Activated naive CD4-positive, alpha-beta T cell (primary cell): ENCODE results near the gene CEP126.
"Not testable (repeated sequence)": the region's sequence is repeated elsewhere in the genome, so short reads cannot be mapped to it uniquely, and the experiment has no call there.

ENCODE experiments used
- DNase-seq, 4 experiments: peaks; one replicate each; lab custom pipeline; 2025; lab: John Stamatoyannopoulos, UW

Gene CEP126

DNA sequence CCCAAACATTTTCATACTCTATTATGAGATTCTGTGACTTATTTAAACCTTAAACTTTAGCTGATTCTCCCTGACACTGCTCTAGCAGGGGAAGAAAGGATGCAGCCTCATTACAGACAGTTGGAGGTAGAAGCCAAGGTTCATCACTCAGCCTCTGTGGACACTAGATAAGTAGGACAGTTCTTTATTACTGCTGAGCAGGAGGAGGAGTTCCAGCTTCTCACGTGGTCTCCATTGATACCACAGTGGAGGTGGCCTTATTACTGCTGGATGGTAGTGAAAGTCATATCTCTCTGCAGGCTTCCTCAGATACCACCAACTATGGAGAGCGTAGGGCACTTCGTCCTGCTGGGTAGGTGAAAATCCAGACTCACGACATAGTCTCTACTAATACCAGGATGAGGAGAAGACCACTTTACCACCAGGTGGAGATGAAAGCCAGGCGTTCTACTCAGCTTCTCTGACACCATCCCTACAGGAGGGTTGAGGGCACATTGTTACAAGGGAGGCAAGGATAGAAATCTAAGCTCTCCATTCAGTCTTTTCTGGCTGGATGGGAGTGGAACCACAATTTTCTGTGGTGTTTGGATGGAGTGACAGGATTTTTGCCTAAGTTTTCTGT is 14.6 kb downstream of the CEP126 start:
- no peak for DNase-seq

- no peak for DNase-seq
Measured at GRCh38 chr11:101931692-101932091, 16.9 kb downstream of the CEP126 start.

- DNase-seq, result no peak
Measured at GRCh38 chr11:101940901-101941520, 26.2 kb downstream of the CEP126 start.

- no peak for DNase-seq
Measured at GRCh38 chr11:101944923-101945322, 30.1 kb downstream of the CEP126 start.

- DNase-seq, result no peak
Measured at GRCh38 chr11:101945448-101945847, 30.6 kb downstream of the CEP126 start.

- DNase-seq, result no peak
Measured at GRCh38 chr11:101949680-101950220, 34.9 kb downstream of the CEP126 start.

DNA sequence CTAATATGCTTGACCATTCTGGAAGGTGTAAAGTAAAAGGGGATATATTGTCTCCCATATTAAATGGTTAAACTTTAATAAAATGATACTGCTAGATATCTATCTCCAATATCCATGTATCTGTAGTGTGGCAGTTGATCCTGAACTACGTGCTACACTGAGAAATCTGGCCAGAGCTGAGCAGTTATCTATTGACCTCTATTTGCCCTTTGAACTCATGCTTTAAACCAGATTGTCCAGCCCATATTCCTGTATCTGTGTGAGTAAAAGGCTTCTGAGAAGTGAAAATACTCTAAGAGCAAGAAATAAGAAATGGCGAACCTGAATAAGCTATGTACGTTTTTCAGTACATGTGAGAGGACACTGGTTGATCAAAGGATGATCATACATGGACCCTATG is 40.5 kb downstream of the CEP126 start:
- no peak for DNase-seq

DNA sequence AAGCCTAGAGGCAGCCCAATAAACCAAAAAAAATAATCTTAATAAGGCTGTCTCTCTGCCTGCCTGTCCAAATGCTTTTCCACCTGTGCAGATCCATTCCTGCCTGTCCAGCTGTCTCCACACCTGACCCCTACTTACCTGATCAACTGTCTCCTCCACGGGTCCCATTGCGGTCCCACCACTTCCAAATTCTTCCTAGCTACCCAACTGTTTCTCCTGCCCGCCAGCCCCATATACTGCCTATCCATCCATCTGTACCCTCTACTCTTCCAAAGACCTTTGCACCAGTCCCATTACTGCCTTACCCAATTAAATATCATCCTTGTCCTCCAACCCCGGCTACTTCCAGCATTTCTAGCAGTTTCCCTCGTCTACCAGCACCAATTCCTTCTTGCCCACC is 40.9 kb downstream of the CEP126 start:
- no peak for DNase-seq

GRCh38 chr11:101960231-101960630 is 45.4 kb downstream of the CEP126 start:
- no peak for DNase-seq

- DNase-seq, result not testable (repeated sequence)
Measured at GRCh38 chr11:101964200-101964599, 49.4 kb downstream of the CEP126 start.

GRCh38 chr11:101974255-101974654 is 59.4 kb downstream of the CEP126 start:
- no peak for DNase-seq

- no peak for DNase-seq
Measured at GRCh38 chr11:101974771-101975170, 60.0 kb downstream of the CEP126 start.

DNA sequence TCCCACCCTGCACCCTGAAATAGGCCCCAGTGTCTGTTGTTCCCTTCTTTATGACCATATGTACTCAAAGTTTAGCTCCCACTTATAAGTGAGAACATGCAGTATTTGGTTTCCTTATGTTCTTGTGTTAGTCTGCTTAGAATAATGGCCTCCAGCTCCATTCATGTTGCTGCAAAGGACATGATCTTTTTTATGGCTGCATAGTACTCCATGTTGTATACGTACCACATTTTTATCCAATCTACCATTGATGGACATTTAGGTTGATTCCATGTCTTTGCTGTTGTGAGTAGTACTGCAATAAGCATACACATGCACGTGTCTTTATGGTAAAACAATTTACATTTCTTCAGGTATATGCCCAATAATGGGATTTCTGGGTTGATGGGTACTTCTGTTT is 60.9 kb downstream of the CEP126 start:
- no peak for DNase-seq

- no peak for DNase-seq
Measured at GRCh38 chr11:101987370-101987769, 72.6 kb downstream of the CEP126 start.

- DNase-seq, result no peak
Measured at GRCh38 chr11:101993172-101993571, 78.4 kb downstream of the CEP126 start.

DNA sequence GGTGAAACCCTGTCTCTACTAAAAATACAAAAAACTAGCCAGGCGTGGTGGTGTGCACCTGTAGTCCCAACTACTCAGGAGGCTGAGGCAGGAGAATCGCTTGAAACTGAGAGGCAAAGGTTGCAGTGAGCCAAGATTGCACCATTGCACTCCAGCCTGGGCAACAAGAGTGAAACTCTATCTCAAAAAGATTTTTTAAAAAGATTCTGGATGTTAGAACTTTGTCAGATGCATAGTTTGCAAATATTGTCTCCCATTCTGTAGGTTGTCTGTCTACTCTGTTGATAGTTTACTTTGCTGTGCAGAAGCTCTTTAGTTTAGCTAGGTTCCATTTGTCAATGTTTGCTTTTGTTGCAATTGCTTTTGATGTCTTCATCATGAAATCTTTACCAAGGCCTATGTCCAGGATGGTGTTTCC is 79.3 kb downstream of the CEP126 start:
- DNase-seq, result not testable (repeated sequence)

DNA sequence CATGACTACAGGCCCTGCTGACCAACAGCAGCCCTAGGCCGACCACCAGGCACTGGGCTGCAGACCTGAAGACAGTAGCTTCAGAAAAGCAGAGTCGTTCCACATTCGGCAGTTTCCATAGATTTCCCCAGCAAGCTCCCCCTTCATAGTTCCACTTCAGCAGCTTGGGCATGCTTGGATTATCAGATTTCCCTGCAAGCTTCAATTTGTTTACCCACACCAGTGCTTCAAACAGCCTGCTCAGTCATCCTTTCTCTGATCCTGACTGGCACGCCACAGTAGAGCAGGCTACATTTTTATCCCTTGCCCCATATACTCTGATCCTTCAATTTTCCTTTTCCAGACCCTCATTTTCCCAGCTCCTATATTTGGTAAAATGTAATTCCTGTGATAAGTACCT is 81.3 kb downstream of the CEP126 start:
- DNase-seq, result no peak

- DNase-seq, result no peak
Measured at GRCh38 chr11:102001657-102002338, 87.0 kb downstream of the CEP126 start.

DNA sequence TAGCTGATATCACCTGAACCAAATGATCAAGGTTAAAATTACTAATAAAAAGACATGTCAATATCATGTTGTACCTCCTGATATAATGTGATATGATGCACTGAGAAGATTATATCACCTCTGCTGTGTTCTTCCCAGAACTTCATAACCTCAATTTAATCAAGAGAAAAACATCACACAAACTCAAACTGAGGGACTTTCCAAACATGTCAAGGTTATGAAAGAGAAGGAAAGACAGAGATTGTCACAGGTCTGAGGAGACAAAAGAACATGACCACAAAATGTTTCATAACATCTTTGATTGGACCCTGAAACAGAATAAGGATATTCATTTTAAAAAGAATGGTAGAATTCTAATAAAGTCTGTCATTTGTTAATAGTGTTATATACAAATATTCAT is 89.4 kb downstream of the CEP126 start:
- DNase-seq, result no peak

DNA sequence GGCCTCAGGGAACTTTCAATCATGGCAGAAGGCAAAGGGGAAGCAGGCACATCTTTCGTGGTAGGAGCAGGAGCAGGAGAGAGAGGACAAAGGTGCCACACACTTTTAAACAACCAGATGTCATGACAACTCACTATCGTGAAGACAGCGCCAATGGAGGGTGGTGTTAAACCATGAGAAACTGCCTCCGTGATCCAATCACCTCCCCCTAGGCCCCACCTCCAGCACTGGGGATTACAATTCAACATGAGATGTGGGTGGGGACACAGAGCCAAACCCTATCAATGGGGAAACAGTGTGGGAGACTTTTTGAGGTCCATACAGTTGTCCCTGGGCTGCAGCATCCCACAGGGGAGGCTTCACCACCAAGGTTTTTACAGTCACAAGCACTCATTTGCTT is 90.5 kb downstream of the CEP126 start:
- no peak for DNase-seq

- no peak for DNase-seq
Measured at GRCh38 chr11:102006835-102007566, 92.2 kb downstream of the CEP126 start.
